Anterior cingulate cortex (tissue), 58 donors: Measurements from ENCODE around the gene PRSS27.

Experiments used
- DNase-seq, 58 donors: peaks; one replicate each; lab custom pipeline; 2025; lab: John Stamatoyannopoulos, UW

The PRSS27 gene

DNA sequence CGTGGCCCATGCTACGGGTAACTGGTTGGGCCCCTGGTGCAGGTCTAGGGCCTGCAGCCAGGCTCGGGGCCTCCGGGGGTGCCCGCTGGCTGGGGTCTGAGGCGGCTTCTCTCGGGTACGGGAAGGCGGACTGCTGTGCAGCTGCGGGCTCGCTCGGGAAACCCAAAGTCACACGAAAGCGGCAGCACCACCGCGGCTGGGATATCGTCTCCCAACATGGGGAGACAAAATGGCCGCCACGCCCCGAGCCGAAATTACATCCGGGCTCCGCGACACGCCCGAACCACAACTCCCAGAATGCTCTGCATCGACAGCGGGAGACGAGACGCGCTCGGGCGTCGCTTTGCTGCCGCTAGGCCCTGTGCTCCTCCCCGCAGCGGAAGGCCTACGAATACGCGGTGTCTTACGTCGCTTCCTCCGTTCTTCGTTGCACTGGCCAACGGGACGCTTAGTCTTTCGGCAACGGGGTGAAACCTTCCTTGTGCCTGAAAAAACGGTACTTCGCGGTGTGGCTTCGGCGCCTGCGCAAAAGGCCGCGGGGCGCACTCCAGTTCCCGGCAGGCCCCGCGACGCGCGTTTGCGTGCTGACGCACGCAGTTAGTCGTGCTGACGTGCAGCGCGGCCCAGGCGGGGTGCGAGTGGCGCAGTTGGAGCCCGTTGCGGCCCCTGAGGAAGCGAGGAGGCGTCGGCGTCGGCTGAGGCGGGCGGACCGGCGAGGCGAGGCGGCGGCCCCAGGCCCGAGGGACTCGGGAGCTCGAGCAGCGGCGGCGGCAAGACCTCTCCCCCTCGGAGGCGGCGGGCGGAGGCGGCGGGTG lies 32.2 kb upstream of the PRSS27 start, which contains the start of gene SRRM2:
Gene SRRM2 (plus strand): TSS at position 604 of the 815 bp plus-strand sequence. CDS start 3,727 bp downstream, outside the sequence.
- DNase-seq: peak; percentile 67 to 99 (median 93)

DNA sequence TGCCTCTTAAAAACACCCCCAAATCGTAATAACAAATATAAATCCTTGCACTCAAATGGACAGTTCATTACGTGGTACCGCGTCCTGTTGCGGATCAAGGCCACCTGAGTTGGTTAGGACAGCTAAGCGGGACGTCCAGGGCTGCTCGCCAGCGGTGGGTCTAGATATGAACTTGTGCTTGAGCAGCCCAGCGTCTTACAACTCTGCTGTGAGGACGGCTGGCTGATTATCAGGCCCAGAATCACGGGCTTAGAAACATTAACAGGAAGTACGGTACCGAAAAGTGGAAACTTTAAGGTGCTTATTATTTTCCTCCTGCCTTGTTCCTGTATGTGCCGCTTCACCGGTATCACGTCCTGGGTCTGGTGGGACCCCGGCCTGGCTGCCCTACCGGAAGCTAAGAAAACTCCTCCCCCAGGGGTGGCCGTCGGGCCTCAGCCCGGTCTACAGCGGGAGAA lies 31.6 kb upstream of the PRSS27 start:
- peak in 3 of 58 donors; percentile 38 to 65 (median 46) for DNase-seq

DNA sequence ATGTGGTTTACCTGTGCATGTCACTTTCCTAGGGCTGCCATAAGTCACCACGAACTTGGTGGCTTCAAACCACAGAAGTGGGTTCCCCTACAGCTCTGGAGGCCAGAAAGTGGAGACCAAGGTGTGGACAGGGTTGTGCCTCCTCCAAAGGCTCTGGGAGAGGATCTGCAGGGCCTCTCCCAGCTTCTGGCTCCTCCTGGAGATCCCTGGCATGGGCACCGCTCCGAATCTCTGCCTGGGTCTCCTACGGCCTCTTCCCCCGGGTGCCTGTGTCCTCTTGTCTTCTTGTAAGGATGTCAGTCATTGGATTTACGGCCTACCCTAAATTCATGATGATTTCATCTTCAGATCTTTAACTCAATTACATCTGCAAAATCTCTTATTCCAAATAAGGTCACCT lies 29.9 kb upstream of the PRSS27 start:
- no peak for DNase-seq

DNA sequence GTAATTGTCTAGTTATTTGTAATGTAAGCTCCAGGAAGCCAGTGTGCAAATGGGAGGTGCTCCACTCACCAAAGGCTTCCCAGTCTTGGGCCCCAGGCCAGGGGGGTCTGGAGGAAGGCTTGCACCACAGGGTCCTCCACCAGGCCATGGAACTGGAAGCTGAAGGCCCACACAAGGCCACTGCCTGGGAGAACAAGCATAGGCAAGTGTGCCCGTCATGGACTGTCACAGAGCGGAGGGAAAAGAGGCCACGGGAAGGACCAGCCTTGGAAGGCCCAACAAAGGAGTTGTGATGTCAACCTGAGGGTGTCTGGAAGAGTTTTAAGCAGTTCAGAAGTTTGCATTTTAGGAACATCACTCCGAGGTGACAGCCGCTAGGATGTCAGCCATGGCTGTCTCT lies 29.5 kb upstream of the PRSS27 start:
- no peak for DNase-seq

DNA sequence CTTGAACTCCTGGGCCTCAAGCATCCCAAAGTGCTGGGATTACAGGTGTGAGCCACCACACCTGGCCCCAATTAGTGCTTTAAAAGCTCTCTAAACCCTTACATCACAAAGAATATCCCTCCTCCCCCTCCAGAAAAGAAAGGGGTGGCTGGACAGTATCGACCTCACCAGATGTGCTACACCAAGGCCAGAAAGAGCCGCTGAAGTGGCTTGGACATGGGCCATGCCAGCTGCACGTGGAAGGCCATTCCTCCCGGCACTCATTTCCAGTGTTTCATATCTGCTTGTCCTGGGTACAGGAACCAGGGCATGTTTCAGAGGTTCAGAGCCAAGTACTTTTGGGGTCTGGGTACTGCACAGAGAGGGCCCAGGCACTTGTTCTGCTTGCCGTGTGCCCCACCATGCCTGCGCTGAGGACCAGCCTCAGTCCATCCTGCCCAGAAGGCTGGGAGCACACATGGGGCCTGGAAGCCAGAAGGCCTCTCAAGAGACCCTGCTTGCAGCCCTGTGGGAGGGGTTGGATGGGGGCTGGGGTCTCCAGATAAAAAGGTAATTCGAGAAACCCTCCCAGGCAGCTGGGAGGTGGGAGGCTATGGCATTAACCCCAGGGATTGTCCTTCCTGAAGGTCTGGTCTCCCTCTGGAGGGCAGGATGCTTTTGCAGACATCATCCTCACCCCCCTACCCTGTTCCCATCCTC lies 28.9 kb upstream of the PRSS27 start:
- DNase-seq: no peak

DNA sequence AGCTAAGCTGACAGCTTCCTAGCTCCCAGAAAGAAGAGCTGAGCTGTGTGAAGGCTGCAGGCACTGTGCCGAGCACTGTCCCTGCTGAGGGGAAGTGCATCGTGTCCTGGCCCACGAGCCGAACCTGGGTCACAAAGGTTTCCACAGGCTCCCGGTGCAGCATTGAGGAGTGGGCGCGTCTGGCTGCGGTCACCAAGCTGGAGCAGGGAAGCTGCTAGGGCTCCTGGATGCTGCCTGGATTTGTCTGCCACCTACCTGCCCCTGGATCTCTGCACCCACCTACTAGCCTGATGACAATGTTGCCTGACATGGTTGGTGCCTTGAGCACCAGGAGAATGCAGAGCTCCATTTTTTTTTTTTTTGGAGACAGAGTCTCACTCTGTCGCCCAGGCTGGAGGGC lies 25.9 kb upstream of the PRSS27 start:
- DNase-seq: peak in 1 of 58 donors; percentile 21

DNA sequence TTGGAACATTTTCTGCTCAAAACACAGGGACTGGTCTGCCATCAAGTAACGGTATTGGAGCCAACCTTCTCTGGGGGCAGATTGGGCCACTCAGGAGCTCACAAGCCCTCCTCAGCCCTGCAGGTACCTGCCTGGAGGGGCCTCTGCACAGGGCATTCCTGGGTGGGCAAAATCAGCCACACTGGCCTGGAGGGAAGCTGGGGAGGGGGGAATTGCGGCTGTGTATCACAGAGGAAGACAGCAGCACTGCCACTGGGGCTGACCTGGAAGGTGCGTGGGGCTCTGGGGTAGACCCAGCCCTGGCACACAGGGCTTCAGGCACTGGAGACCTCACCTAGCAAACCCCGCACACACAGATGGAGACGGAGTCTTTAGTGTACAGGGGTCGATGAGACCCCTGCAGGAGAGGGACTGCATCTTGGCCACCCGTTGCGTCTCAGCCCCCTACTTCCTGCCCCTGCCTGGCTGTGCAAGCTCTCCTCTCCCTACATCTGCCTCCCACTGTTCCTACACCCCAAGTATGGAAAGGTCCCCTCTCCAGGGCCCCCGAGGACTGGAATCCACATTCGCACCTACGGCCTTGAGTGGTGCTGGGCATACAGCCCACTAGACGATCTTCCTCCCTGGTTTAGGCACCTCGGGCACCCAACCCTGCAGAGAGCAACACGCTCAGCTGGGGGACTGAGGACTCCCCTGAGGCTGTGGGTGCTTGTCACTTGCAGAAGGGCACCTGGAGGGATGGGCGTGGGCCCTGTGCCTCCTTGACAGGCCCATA lies 25.3 kb upstream of the PRSS27 start:
- DNase-seq: no peak

DNA sequence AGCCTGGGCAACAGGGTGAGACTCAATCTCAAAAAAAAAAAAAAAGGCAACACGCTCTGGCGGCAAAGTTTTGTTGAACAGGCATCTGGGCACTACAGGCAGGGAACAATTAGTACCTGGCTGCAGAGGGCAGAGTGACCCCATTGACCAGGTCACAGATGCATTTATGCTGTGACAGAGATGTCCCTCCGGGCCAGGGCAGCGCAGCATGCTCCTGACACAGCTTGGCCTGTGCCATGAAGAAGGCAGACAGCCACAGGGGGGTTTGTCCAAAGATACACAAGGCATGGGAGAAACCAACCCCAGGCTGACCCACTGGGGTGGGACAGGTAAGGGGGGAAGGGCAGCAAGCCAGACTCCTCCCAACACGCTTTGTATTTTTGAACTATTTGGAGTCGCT lies 24.7 kb upstream of the PRSS27 start:
- no peak for DNase-seq

DNA sequence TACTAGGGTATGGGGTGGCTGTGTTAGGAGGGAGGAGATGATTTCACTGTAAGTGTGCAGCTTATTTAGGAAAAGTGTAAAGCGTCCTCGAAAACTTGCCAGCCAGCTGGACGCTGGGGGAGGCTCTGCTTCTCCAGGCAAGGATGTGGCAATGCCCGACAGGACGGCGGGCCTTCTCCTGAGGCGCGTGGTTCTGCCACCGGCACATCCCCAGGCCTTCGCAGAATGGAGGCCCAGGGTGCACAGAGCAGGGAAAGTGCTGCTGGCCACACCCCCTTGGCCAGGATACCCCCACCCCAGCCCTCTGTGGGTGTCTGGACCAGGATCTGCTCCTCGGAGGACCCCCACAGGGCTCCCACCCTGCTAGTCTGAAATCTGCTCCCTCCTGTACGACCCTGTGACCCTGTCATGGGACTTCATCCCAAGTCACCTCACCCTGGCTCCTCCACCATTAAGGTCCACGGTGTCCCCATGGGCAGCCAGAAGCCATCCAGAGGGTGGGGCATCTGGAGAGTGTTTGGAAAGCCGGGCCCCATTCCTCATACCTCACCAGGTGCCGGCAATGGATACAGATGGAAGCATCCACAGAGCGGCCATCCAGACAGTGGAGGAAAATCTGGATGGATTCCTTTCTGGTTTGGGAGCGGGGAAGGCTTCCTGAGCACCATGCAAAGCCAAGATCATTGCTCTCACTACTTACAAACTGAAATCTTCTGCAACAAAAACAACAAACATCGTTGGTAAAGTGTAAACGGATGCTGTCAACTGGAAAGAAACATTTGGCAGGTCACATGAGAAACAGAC lies 23.2 kb upstream of the PRSS27 start:
- DNase-seq: peak in 1 of 58 donors; percentile 25

DNA sequence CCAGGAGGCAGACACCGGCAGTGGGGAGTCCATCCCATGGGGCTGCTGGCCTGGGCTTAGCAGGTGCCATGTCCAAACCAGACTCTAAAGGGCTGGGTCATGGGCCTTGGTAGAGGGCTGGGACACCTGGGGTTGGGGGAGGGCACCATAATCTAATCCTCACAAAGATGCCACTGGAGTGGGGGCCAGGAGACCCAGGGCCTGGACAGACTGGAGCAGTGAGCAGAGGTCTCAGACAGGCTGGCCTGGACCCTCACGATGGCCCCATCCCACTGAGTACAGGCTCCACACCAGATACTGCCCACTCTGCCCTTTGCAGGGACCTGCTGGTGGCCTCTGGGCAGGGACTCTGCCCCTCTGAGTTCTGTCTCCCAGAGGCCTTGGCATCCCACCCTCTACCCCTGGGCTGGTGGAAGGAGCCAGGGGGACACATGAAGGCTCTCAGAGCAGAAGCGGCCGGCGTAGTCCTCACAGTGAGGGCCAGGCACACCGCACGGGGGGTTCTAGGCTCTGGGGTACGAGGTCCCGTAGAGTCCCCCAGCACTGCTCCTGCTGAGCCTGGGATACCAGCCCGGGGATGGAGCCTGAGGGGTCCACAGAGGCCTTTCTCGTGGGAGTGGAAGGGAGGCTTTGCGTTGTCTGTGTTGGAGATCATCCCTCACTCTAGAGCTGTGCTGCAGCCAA lies 22.4 kb upstream of the PRSS27 start:
- DNase-seq: no peak

DNA sequence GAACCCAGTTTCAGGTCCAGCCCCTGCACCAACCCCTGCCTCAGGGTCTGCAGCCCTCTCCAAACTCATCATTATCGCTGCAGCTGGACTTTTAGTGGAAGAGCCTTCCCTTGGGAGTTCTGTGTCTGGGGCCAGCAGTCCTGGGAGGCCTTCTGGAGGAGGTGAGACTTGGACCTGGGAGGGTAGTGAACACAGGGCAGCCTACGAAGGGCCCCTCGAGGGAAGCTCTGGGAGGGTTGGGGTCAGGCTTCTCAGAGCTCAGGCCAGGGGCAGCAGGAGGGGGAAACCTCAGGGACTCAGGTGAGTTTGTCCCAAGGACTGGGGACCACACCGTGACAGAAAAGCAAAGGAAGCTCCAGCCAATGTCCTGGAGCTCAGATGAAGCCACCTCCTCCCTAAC lies 21.1 kb upstream of the PRSS27 start:
- no peak for DNase-seq

DNA sequence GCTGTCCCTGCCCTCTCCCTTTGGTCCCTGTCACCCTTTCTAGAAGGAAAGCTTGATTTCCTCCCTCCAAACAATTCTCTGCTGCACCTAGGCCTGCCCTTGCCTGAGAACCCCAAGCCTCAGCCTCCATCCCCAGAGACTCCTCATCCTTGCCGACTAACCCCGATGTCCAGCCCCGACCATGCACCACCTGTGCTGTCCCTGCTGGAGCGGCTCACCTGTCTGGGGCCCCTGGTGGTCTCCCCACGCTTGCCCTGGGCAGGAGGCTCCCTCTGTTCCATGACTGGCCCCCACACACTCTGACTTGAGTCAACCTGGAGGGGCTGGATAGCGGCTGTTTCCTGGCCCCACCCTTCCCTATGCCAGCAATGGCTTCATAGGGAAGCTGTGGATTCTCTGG lies 20.5 kb upstream of the PRSS27 start:
- no peak for DNase-seq

DNA sequence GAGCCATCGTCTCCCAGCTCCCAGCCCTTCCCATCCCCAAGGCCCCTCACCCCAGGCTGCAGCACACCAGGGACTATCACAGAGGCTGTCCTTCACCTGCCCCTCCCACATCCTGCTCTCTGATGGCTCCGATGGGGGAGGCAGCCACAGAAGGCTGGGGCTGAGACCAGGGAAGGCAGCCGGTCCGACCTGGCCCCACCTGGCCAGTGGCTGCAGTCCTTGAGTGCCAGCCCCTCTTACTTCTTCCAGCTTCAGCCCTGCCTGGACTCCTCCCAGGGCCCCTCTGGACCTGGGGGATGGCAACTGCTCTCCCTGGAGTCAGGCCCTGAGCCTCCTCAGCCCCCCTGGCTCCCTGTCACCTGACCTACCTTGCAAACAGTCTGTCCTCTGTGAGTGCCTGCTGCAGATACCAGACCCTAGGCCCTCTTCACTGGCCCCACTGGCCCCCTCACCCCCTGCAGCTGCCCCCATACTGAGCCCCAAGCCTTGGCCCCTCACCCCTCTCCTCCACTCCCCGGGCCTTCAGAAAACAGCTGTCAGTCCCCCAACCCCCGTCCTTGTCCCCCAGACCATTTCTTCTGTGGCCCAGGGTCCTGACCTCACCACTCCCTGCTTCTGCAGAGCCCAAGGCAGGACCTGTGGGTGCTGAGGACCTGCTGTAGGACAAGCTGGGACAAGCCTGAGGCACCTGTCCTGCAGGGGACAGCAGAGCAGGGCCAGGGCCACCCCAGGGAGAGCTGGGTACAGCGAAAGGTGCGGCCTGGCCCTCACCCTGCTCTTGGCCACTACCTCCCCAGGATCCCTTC lies 19.8 kb upstream of the PRSS27 start:
- DNase-seq: no peak

DNA sequence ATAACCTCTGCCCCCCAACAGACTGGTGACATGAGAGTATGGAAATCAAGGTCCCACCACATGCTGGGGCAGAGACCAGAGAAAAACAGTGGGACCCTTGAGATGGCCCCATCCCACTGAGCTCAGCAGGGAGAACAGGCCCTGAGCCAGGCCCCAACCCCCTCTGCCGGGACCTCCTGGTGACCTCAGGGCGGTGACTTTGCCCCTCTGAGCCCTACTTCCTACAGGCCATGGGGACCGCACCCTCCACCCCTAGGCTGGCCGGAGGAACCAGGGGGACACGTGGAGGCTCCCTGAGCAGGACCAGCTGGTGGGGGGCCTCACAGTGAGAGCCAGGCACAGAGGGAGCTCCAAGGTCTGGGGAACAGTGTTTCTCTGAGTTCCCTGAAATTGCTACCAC lies 18.6 kb upstream of the PRSS27 start:
- DNase-seq: no peak

DNA sequence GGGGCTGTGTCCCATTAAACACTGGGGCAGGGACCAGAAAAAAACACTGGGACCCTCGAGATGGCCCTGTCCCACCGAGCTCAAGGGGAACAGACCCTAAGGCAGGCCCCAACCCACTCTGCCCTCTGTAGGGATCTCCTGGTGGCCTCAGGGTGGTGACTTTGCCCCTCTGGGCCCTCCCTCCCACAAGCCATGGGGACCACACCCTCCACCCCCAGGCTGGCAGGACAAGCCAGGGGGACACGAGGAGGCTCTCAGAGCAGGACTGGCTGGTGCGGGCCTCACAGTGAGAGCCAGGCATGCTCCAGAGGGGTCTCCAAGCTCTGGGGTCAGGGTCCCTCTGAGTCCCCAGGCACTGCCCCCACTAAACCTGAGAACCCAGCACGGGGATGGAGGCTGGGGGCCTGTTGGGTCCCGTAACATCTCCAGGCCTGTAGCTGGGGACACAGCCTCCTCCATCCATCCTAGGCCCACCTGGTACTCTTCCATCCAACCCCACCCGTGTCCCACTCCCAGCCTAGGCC lies 17.9 kb upstream of the PRSS27 start:
- no peak for DNase-seq

DNA sequence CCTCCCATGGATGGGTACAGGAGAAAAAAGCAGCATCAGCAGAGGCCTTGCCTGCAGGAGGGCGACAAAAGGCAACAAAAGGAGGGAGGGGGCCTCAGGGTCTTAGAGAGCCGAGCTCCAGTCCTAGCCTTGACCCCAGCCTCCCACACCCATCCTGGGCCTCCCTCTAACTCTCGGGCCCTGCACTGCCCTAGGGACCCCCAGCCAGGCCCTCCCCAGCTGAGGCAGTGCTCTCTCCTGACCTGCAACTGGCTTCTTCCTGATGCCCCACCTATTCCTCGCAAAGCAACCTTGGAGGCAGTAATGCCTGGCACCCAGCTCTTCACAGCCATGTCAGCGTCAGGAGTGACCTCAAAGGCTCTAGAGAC lies 17.2 kb upstream of the PRSS27 start:
- DNase-seq: no peak

DNA sequence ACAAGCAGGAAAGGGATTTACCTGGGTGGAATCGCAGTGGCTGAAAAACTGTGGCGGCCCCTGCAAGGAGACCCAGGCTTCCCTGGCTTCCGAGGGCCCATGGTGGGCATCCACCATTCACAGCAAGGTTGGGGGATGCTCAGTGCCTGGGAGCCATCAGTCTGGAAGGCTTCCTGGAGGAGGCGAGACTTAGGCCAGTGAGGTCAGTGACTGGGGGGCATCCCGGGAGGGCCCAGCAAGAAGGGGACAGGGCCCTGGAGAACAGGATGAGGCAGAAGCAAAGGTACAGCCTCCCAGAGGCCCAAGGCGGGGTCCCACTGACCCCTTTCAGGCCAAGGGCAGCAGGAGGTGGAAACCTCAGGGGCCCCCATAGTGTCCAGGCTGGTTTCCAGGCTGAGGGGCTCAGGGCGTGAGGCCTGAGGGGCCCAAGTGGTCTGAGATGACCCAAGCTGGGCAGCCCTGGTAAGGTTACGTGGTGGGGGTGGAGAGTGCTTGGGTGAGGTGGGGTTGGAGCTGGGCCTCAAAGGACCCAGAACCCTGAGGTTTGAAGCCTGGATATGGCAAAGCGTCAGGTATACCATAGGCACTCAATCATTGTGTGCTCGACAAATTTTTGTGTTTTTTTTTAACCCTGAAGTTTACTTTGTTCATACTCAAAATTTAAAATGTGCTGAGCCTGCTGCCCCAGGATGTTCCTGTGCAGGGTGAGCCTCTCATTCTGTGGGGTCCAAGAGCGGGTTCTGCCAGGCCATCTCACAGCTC lies 16.6 kb upstream of the PRSS27 start:
- no peak for DNase-seq
